ENCODE data around the gene B3GALT4.

Gene B3GALT4

DNA sequence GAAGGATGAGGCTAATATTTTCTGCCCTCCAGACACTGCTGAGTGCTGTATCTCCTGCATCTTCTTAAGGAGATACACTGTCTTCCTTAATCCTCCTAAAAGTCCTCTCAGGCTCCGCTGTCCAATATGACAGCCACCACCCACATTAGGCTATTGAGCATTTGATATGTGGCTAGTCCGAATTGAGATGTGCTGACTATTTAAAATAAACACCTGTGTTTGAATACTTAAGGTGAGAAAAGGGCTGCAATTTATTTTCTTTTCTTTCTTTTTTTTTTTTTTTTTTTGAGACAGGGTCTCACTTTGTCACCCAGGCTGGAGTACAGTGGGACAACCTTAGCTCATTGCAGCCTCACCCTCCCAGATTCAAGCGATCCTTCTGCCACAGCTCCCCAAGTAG is 25.0 kb downstream of the B3GALT4 start:
- no peak for TF ChIP-seq Cebpa-rat (IDR thresholded peaks at IDR 0.05)
- Histone ChIP-seq H3K4me1 (peaks cover 34 to 68% (median 44%) of the 10 kb centered on the region in 10 experiments), H3K36me3 (peaks cover 49 to 64% (median 60%) of the 10 kb centered on the region in 11 experiments), H3K9me3 (replicated peaks in 1 of 11) (no peaks in the 10 kb centered on the region), H4K20me1 (peaks cover 13 to 71% (median 37%) of the 10 kb centered on the region in 11 experiments; a peak in 21 of 22 replicates), H3K27ac (no peak overlapping the region), H3K4me3 (peak overlapping the region in 1 of 10 experiments; percentile 76; a peak in 1 of 20 replicates), H3K27me3 (no peaks in the 10 kb centered on the region), H3K4me2 (peak overlapping the region in 10 of 11 experiments; percentile 84 to 99 (median 96); a peak in 13 of 22 replicates), H3K9ac (peak overlapping the region in 5 of 11 experiments; percentile 35 to 99 (median 88); a peak in 4 of 22 replicates)

GRCh38 chr6:33304216-33304615 is 27.3 kb downstream of the B3GALT4 start:
- Histone ChIP-seq H3K27ac (0 out of 22 replicates have a peak overlapping the region, but pooled peaks of 1 of the 11 experiments have one; percentile 5), H3K27me3 (no peaks in the 10 kb centered on the region), H4K20me1 (peaks cover 20 to 95% (median 58%) of the 10 kb centered on the region in 11 experiments), H3K9ac (peak overlapping the region in 3 of 11 experiments; percentile 10 to 50 (median 38); a peak in 3 of 22 replicates), H3K4me1 (peaks cover 29 to 63% (median 36%) of the 10 kb centered on the region in 10 experiments), H3K4me3 (no peak overlapping the region), H3K9me3 (replicated peaks in 1 of 11) (no peaks in the 10 kb centered on the region), H3K4me2 (no peak overlapping the region), H3K36me3 (peaks cover 58 to 87% (median 82%) of the 10 kb centered on the region in 11 experiments)
- TF ChIP-seq Cebpa-rat (IDR thresholded peaks at IDR 0.05) = no peak

DNA sequence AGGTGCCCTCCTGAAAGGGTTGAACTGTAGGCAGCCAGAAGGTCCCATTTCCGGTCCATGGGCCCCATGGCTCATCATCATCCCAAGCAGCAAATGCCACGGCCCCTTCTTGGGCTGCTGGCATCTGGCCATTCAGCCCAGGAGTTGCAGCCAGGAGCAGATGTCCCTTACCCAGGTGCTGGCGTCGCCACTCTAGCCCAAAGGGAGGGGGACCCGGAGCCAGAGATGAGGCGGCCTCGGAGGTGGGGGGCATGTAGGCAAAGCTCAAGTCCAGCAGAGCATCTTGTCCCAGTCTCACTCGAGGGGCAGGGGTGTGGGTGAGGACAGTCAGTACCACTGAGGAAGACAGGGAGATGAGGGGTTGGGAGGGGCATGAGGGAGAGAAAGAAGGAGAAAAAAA is 28.1 kb downstream of the B3GALT4 start:
- H3K4me3 ChIP-seq = no peak overlapping the region
- H3K9me3 ChIP-seq (replicated peaks in 1 of 11) = no peaks in the 10 kb centered on the region
- H3K27ac ChIP-seq = no peak overlapping the region
- TF ChIP-seq Cebpa-rat (IDR thresholded peaks at IDR 0.05) = no peak
- H3K4me1 ChIP-seq = peaks cover 27 to 63% (median 33%) of the 10 kb centered on the region in 10 experiments
- peaks cover 20 to 100% (median 66%) of the 10 kb centered on the region in 11 experiments for H4K20me1 ChIP-seq
- no peaks in the 10 kb centered on the region for H3K27me3 ChIP-seq
- H3K4me2 ChIP-seq = peak overlapping the region in 1 of 11 experiments; percentile 40; a peak in 1 of 22 replicates
- H3K9ac ChIP-seq = 0 out of 22 replicates have a peak overlapping the region, but pooled peaks of 2 of the 11 experiments have one; percentile 38 to 41
- peaks cover 62 to 95% (median 90%) of the 10 kb centered on the region in 11 experiments for H3K36me3 ChIP-seq

DNA sequence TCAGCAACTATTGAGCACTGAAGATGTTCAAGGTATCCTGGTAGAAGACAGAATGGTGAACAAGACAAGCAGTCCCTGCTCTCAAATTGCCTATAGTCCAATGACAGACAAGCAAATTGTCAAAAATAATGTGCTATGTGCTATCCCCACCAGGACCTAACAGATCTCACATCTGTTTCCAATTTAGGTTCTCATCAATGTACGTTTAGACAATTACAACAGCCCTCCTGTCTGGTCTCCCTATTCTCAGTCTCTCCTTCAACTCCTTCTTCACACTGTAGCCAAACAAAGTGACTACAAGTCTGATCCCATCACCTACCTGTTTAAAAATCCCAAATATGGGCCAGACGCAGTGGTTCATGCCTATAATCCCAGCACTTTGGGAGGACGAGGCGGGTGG is 29.4 kb downstream of the B3GALT4 start:
- TF ChIP-seq Cebpa-rat (IDR thresholded peaks at IDR 0.05) = no peak
- Histone ChIP-seq H3K9ac (no peak overlapping the region), H3K27ac (no peak overlapping the region), H4K20me1 (peaks cover 31 to 100% (median 79%) of the 10 kb centered on the region in 11 experiments), H3K9me3 (replicated peaks in 1 of 11) (no peaks in the 10 kb centered on the region), H3K36me3 (peaks cover 73 to 100% (median 97%) of the 10 kb centered on the region in 11 experiments), H3K4me1 (peaks cover 16 to 61% (median 26%) of the 10 kb centered on the region in 10 experiments), H3K27me3 (no peaks in the 10 kb centered on the region), H3K4me3 (no peak overlapping the region), H3K4me2 (peak overlapping the region in 9 of 11 experiments; percentile 7 to 61 (median 29); a peak in 13 of 22 replicates)

GRCh38 chr6:33312361-33313104 is 35.6 kb downstream of the B3GALT4 start:
- Histone ChIP-seq H3K27me3 (no peaks in the 10 kb centered on the region), H3K4me3 (peak overlapping the region; percentile 75 to 91 (median 84)), H4K20me1 (peaks cover 38 to 67% (median 53%) of the 10 kb centered on the region in 11 experiments; a peak in 21 of 22 replicates), H3K27ac (peak overlapping the region; percentile 88 to 99 (median 95)), H3K9me3 (replicated peaks in 1 of 11) (no peaks in the 10 kb centered on the region), H3K4me1 (peaks cover 41 to 51% (median 48%) of the 10 kb centered on the region in 10 experiments), H3K4me2 (peak overlapping the region; percentile 85 to 100 (median 98)), H3K36me3 (peaks cover 24 to 54% (median 44%) of the 10 kb centered on the region in 11 experiments), H3K9ac (peak overlapping the region; percentile 90 to 97 (median 92))
- TF ChIP-seq Cebpa-rat (IDR thresholded peaks at IDR 0.05) = no peak

DNA sequence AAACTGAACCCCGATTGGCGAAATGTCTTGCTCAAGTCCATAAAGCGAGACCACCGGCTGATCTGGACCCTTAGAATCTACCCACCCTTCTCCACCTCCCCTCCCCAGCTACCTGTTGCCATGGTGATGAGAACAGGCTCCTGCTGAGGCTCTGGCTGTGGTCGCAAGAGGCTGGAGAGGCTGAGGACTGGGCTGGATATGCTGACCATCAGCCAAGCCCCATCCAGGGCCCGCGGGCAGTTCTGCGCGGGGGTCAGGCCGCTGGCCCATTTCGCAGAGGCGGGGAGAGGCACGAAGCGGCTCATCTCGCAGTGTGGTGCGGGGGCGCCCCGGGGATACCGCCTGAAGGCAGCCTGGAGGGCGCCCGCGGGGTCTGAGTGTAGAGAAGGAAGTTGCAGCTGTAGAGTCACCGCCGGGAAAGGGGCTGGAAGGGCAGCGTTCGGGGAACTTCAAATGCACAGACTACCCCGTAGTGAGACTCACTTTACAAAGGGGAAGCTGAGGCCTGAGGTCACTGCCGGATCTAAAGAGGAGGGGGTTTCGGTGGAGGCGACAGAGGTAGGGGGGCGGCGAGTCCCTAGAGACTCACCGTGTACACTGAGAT is 36.3 kb downstream of the B3GALT4 start:
- Histone ChIP-seq H3K36me3 (peaks cover 24 to 48% (median 40%) of the 10 kb centered on the region in 11 experiments), H3K9ac (peak overlapping the region; percentile 90 to 97 (median 92)), H3K9me3 (replicated peaks in 1 of 11) (no peaks in the 10 kb centered on the region), H3K27me3 (no peaks in the 10 kb centered on the region), H3K27ac (peak overlapping the region; percentile 88 to 99 (median 95)), H3K4me3 (peak overlapping the region; percentile 75 to 91 (median 84)), H3K4me1 (peaks cover 43 to 53% (median 50%) of the 10 kb centered on the region in 10 experiments), H4K20me1 (peaks cover 32 to 61% (median 48%) of the 10 kb centered on the region in 11 experiments; a peak in 21 of 22 replicates), H3K4me2 (peak overlapping the region; percentile 85 to 100 (median 98))
- no peak for TF ChIP-seq Cebpa-rat (IDR thresholded peaks at IDR 0.05)

DNA sequence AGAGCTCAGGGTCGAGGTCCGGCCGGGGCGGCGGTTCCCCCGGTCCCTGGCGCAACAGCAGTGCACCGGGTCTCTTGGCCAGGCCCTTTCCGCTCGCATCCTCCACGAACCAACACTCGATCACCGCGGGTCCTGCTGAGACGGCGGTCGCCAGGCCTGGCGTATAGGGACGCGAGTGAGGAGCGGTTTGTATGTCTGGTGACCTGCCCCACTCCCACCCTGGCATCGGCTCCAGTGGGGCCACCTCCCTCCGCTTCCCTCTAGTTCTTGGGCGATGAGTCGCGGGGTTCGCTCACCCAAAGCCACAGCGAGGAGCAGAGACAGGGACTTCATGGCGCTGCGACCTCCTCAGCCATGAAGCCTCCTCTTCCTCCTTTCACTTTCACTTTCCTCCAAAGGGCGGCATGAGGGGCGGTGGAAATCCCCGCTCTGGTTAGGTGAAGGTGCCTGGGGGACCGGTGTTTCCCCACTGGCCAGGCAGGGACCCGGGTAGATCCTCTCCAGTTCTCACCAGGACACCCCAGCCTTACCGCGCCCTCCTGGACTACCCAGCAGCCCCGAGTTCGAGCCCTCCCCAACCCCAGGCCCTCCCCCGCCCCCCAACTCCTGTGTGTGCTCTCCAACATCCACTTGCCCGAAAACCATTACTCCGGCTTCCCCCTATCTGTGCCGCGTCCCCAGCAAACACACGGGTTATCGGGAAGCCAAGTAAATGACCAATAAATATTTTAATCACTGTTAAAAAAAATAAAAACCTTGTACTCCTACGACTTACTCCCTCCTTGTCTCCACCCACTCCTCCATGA is 37.0 kb downstream of the B3GALT4 start, which contains the start of gene TAPBP:
Gene TAPBP (minus strand): TSS at position 370 of the 806 bp plus-strand sequence. CDS start 37 bp downstream, at position 333.
- Histone ChIP-seq H3K4me1 (peaks cover 50 to 60% (median 57%) of the 10 kb centered on the region in 10 experiments), H4K20me1 (peaks cover 31 to 61% (median 48%) of the 10 kb centered on the region in 11 experiments; a peak in 21 of 22 replicates)

GRCh38 chr6:33314515-33314942 is 37.6 kb downstream of the B3GALT4 start:
- Histone ChIP-seq H3K27ac (peak overlapping the region; percentile 88 to 99 (median 95)), H3K9ac (peak overlapping the region; percentile 90 to 97 (median 92))

More for the DNA sequence above, 37.0 kb downstream of the B3GALT4 start, which contains the start of gene TAPBP:
- peak within 1 kb of the TSS; percentile 90 to 97 (median 92) for H3K9ac ChIP-seq
- H3K27me3 ChIP-seq = no peaks in the 10 kb centered on the region
- no peaks in the 10 kb centered on the region for H3K9me3 ChIP-seq (replicated peaks in 1 of 11)
- H3K36me3 ChIP-seq = peaks cover 24 to 48% (median 38%) of the 10 kb centered on the region in 11 experiments
- TF ChIP-seq Cebpa-rat (IDR thresholded peaks at IDR 0.05) = no peak
- H3K4me3 ChIP-seq = peak within 1 kb of the TSS; percentile 75 to 91 (median 84)
- H3K27ac ChIP-seq = peak within 1 kb of the TSS; percentile 88 to 99 (median 95)
- H3K4me2 ChIP-seq = peak within 1 kb of the TSS; percentile 85 to 100 (median 98)

More at GRCh38 chr6:33314515-33314942, 37.6 kb downstream of the B3GALT4 start:
- no peaks in the 10 kb centered on the region for H3K9me3 ChIP-seq (replicated peaks in 1 of 11)
- peak overlapping the region; percentile 85 to 100 (median 98) for H3K4me2 ChIP-seq
- peak overlapping the region; percentile 75 to 91 (median 84) for H3K4me3 ChIP-seq
- peaks cover 56 to 66% (median 63%) of the 10 kb centered on the region in 10 experiments for H3K4me1 ChIP-seq
- H3K36me3 ChIP-seq = peaks cover 26 to 48% (median 39%) of the 10 kb centered on the region in 11 experiments
- no peaks in the 10 kb centered on the region for H3K27me3 ChIP-seq
- H4K20me1 ChIP-seq = peaks cover 30 to 61% (median 48%) of the 10 kb centered on the region in 11 experiments; a peak in 21 of 22 replicates
- TF ChIP-seq Cebpa-rat (IDR thresholded peaks at IDR 0.05) = no peak
